NCI-H2081 (cell line): Measurements from ENCODE around the gene CDC42EP2.

Experiments
- DNase-seq, 2 experiments: peaks; one replicate each; lab custom pipeline; 2025; lab: John Stamatoyannopoulos, UW

CDC42EP2 gene

DNA sequence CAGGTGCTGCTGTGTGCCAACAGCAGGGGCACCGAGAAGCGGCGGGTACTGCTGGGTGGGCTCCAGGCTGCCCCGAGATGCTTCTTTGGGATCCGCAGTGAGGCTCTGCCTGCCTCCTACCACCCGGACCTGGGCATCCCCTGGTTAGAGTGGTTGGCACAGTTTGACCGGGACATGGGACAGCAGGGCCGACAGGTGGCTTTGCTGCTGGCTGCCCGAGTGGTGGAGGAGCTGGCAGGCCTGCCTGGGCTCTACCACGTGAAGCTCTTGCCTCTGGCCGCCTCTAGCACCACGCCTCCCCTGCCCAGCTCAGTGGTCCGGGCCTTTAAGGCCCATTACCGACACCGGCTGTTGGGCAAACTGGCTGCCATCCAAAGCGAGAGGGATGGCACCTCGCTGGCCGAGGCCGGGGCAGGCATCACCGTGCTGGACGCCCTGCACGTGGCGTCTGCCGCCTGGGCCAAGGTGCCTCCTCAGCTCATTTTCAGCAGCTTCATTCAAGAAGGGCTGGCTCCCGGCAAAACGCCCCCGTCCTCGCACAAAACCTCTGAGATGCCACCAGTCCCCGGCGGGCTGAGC is 41.8 kb downstream of the CDC42EP2 start:
- DNase-seq = no peak

DNA sequence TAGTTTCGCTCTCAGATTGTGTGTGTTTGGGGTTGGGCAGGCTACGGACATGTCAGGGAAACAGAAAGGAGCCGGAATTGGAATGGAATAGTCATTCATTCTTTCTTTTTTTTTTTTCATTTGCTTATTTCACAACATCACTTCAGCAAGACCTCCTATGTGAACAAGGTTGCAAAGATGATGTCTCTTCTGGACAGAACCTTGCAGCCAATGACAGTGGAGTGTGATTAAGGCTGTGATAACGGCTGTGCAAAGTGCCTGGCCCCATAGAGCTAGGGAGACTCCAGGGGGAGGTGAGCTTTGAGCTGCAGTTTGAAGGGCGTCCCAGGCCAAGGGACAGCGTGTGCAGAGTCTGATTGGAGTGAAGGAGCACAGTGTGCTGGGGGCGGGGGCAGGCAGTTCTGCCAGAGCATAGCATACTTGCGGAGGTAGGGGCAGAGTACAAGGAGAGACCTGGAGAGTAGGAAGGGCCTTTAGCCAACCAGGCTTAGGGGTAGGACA is 43.2 kb downstream of the CDC42EP2 start:
- DNase-seq = no peak

DNA sequence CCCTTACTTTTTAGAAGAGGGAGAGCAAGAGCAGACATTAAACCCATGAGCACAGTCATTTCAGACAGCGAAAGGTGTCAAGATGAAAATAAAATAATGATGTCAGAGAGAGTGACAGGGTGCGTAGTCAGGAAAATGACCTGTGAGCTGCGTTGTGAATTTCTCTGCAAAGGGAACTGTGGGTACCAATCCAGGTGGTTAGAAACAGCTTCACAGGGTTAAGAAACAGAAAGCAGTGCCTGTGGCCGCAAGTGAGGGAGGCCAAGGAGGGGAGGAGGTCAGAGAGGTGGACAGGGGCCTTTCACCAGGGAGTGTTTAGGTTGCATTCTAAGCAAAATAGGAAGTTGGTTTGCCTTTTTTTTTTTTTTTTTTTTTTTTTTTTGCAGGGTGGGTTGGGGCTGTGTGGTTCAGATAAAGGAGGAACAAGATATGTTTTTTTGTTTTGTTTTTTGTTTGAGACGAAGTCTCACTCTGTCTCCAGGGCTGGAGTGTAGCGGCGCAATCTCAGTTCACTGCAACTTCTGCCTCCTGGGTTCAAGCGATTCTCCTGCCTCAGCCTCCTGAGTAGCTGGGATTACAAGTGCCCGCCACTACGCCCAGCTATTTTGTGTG is 47.8 kb downstream of the CDC42EP2 start:
- no peak for DNase-seq

DNA sequence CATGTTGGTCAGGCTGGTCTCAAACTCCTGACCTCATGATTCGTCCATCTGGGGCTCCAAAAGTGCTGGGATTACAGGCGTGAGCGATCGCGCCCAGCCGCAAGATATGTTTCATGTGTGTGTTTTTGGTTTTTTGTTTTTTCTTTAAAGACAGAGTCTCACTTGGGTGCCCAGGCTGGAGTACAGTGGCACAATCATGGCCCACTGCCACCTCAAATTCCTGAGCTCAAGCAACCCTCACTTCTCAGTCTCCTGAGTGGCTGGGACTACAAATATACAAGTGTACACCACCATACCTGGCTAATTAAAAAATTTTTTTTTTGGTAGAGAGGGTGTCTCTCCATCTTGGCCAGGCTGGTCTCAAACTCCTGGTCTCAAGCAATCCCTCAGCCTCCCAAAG is 48.3 kb downstream of the CDC42EP2 start:
- no peak for DNase-seq

DNA sequence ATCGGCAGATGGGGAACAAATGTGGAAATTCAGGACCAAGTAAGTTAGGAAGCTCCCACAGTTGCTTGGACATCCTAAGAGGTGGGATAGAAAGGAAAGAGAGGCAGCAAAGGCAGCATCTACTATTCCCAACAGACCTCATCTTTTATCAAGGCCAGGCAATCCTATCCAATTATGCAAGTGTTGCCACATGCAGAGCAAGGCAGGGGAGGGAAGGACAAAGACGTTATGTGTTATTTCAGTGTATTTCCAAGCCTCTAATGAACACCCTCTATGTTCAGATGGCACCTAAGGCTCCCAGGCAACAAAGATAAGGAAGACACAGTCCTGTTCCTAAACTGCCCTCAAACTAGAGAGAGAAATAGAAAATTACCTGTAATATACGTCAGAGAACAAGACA is 49.1 kb downstream of the CDC42EP2 start:
- DNase-seq = no peak

DNA sequence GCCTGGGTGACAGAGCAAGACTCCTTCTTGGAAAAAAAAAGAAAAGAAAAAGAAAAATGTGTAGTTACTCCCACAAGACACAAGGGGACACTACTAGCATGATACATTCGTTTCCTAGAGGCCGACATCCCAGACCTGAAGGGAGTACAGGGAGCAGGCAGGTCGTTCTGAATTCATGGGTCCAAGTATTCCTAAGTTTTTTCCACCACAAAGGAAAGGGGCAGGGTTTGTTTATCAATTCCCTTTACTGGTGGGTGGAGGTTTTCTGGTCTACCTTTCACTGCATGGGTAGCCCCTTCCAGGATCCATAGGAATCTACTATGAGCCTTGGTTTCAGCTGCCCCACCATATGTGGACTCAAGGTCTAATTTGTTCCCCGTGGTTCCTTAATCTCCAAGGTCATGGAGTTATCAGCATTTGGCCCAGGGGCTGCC is 51.7 kb downstream of the CDC42EP2 start:
- peak; percentile 59 to 78 for DNase-seq

DNA sequence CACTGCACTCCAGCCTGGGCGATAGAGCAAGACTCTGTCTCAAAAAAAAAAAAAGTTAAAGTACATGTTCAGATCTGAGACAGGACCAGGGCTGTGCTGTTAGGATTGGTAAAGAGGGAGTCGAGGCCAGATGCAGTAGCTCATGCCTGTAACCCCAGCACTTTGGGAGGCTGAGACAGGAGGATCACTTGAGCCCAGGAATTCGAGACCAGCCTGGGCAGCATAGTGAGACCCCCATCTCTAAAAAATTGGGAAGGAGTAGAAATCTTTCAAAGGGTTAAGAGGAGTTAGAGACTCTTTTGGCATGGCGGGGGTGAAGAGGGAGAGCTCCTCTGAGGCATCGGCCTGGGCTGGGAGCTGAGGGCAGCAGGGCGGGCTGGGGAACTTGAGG is 56.0 kb downstream of the CDC42EP2 start:
- DNase-seq = no peak
